NCI-H2196 treated with DMSO at 0.1 percent for 48 hours (cell line): Measurements from ENCODE around the gene RND2.
"Not testable (repeated sequence)": the region's sequence is repeated elsewhere in the genome, so short reads cannot be mapped to it uniquely, and the experiment has no call there.

Source experiments
- DNase-seq: peaks from one replicate; lab custom pipeline; 2025; ENCODE audit not compliant: unreplicated experiment; lab: John Stamatoyannopoulos, UW

Gene RND2

GRCh38 chr17:43025766-43026537, 921 bp downstream of the RND2 start:
- DNase-seq, result no peak

DNA sequence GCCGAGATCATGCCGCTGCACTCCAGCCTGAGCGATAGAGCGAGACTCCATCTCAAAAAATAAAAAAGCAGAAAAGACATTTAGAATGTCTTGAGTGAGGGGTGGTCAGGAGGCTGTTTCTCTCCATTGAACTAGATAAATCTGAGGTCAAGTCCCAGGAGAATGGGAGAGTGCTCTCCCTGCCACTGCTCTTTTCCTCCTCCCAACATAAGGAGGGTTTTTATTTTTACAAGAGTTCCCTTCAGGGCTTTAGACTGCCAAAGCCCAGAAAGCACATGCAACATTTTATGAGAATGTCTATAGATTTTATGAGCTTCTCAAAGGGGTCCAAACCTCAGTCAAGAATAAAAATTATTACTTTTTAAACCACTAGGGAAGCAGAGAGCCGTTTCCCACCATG, 1.6 kb downstream of the RND2 start:
- DNase-seq, result no peak

- no peak for DNase-seq
Observed at GRCh38 chr17:43027091-43028032, 2.3 kb downstream of the RND2 start.

DNA sequence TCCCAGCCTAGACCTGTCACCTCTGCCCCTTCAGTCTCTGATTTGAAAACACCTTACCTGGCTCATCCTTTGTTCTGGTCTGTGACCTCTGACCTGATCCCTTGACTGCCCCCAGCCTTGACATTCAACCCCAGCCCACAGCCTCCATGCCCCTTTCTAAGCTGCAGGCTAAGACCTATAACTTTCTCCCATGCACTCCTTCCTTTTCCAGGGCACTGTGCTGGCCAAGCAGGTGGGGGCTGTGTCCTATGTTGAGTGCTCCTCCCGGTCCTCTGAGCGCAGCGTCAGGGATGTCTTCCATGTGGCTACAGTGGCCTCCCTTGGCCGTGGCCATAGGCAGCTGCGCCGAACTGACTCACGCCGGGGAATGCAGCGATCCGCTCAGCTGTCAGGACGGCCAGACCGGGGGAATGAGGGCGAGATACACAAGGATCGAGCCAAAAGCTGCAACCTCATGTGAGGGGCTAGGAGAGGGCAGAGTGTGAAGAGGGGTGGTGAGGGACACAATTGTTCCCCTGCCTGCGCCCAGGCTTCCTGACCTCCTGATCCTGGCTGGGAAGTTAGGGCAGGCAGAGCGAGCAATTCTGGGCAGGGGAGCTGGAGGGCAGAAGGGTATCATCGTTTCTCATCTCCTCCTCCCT, 3.3 kb downstream of the RND2 start:
- DNase-seq, result no peak

GRCh38 chr17:43030137-43030767, 5.2 kb downstream of the RND2 start:
- DNase-seq, result no peak

- no peak for DNase-seq
Observed at GRCh38 chr17:43031666-43032065, 6.6 kb downstream of the RND2 start.

GRCh38 chr17:43033948-43034881, 9.2 kb downstream of the RND2 start:
- DNase-seq, result no peak

- DNase-seq, result no peak
Observed at GRCh38 chr17:43034894-43035293, 9.9 kb downstream of the RND2 start.

DNA sequence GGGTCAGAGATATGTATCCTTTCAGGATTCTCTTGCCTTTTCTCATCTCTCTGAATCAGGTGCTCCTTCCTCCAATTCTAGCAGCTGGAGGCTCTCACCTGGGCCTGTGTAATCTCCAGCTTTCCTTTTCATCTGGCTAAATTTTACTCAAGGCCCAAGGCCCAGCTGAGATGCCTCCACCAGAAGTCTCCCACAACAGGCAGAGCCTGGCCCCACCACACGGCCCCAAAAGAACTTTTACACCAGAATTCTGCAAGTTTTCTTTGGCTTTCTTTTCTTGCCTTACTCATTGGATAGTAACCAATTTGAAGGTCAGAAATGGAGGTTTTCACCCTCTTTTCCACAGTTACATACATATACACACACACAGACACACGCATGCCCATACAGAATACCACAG, 14.6 kb downstream of the RND2 start:
- DNase-seq, result no peak

DNA sequence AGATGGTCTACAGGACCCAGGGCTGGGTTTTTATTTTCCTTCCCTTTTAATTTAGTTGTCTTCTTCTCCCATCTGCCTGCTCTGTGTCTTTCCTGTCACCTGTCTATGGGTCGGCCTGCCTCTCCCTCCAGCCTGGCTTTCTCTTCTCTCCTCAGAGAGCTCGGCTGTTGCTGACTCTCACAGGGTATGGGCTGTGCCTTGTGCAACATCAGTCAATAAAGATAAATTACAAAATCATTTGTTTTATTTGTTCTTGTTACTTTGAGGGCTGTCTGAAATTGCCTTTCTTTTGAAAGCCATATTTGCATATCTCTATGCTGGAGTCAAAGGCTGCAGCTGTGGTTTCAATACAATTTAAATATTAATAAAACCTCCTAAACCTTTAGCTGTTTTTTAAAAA, 15.6 kb downstream of the RND2 start:
- no peak for DNase-seq

- no peak for DNase-seq
Observed at GRCh38 chr17:43042025-43042628, 17.1 kb downstream of the RND2 start.

GRCh38 chr17:43043307-43043706, 18.3 kb downstream of the RND2 start:
- no peak for DNase-seq

DNA sequence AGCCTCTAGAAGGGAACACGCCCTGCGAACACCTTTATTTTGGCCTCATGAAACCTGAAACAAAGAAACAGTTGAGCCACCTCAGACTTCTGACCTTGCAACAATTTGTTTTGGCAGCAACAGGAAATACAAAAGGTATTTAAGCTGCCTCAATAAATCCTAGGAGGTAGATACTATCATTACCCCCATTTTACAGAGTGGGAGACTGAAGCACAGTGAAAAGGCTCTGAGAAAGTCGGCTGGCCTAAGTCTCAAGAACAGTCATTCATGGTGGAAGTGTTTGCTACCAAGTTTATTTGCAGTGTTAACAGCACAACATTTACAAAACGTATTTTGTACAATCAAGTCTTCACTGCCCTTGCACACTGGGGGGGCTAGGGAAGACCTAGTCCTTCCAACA, 19.0 kb downstream of the RND2 start:
- no peak for DNase-seq

DNA sequence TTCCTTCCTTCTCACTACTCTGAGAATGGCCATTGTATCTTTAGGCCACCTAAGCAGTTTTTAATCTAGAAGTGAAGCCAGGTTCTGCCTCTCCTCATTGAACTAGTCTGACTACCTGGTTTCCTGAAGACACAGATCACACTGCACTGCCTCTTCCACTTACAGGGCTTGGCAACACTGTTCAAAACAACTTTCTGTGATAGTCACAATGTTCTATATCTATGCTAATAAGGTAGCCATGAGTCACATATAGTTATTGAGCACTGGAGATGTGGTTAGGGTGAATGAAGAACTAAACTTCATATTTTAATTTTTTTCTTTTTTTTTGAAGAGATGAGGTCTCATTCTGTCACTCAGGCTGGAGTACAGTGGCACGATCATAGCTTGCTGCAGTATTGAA, 26.9 kb downstream of the RND2 start:
- DNase-seq, result no peak

DNA sequence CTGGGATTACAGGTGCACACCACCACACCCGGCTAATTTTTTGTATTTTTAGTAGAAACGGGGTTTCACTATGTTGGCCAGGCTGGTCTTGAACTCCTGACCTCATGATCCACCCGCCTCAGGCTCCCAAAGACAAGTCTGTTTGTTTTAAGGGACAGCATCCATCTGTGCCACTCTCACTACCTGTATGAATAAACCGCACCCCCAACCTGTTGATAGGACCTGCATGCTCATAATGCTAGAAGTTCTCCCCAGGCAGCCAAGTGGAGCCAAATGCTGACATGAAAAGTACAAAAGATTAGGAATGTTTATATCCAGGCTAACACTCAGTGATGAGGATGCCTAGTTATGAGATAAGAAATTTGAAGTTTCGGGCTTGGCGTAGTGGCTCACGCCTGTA, 28.0 kb downstream of the RND2 start:
- not testable (repeated sequence) for DNase-seq

DNA sequence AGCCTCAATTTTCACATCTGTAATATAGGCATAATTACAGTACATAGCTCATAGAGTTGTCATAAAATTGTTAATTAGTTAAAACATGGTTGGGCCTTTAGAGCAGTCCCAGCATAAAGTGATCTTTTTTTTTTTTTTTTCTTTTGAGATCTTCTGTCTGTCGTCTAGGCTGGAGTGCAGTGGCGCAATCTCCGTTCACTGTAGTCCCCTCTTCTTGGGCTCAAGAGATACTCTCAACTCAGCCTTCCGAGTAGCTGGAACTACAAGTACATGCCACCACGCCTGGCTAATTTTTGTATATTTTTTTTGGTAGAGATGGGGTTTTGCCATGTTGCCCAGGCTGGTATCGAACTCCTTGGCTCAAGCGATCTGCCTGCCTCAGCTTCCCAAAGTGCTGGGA, 31.0 kb downstream of the RND2 start:
- no peak for DNase-seq

- DNase-seq, result no peak
Observed at GRCh38 chr17:43062984-43063638, 38.1 kb downstream of the RND2 start.

DNA sequence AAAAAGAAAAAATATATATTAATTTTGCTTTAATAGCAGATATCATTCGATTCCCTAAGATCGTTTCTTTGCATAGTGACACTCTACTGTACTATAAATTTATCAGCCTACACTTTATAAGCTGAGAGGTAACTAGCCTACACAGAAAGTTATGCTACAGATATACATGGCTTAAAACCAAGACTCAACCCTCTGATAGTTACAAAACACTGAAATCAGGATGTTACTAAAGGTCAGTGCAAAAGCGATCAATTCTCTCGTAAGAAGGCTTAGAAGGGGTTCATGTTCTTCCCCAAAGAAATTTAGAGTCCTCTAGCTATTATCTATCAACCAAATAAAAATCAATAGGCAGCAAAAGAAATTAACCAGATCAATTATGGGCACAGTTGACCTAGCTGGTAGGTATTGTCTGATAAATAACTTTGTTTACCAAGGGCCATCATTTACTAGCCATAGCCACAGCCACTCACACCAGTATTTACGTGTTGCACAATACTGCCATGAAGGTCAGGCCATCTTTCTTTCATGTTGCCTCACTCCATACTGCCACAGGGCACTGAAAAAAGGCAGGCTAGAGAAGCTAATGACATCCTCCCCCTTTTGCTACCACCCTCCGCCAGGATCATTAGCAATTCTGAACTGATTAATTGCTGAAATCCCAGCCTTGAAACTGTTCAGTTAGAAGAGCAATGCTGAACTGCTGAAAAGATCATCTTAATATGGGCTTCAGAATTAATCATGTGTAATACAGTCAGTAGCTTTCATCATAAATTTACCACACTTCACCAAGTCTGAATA, 43.7 kb downstream of the RND2 start:
- no peak for DNase-seq
